Mucosa of stomach (tissue), 1 donor: ENCODE data around the gene CLTA.
"Not testable (repeated sequence)": the region's sequence is repeated elsewhere in the genome, so short reads cannot be mapped to it uniquely, and the experiment has no call there.

Experiments used
- H3K27me3 ChIP-seq: one replicate; pipeline ENCODE4 v1.7.0; 2013; ENCODE audit warnings: mild to moderate bottlenecking, low read length; ENCODE audit not compliant: control insufficient read depth, insufficient read depth
- H3K36me3 ChIP-seq: one replicate; pipeline ENCODE4 v1.7.0; 2013; ENCODE audit warnings: low read length; ENCODE audit not compliant: control insufficient read depth, insufficient read depth
- H3K4me1 ChIP-seq: one replicate; pipeline ENCODE4 v1.7.0; 2013; ENCODE audit warnings: mild to moderate bottlenecking, low read length; ENCODE audit not compliant: control insufficient read depth, insufficient read depth
- H3K4me3 ChIP-seq: one replicate; pipeline ENCODE4 v1.7.0; 2013; ENCODE audit warnings: low read length
- H3K9ac ChIP-seq: one replicate; pipeline ENCODE4 v1.7.0; 2013; ENCODE audit warnings: mild to moderate bottlenecking, low read length, moderate library complexity
- H3K9me3 ChIP-seq: one replicate; pipeline ENCODE4 v1.7.0; 2013; ENCODE audit warnings: mild to moderate bottlenecking, low read length, moderate library complexity; ENCODE audit not compliant: control insufficient read depth
- donor health status: Pancreatic carcinoma.

The CLTA gene

DNA sequence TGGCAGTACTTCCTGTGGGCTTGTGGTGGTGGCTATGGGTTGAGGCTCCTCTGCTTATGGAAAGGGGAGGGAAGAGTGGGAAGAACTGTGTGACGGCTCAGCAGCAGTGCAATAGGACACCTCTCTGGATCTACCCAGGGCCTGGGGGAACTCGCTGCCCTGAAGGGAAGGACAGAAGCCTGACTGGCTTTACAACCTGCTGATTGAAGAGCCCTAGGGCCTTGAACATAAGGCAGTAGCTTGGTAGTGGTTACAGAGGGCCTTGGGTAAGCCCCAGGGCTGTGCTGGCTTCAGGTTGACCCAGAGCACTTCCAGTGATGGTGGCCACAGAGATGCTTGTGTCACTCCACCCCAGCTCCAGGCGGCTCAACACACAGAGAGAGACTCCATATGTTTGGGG is 16.0 kb upstream of the CLTA start:
- H3K4me3 ChIP-seq, result no peak overlapping the region
- no peaks in the 10 kb centered on the region for H3K9me3 ChIP-seq
- H3K36me3 ChIP-seq, result no peaks in the 10 kb centered on the region
- H3K4me1 ChIP-seq, result no peaks in the 10 kb centered on the region
- H3K27me3 ChIP-seq, result no peaks in the 10 kb centered on the region
- H3K9ac ChIP-seq, result no peak overlapping the region

DNA sequence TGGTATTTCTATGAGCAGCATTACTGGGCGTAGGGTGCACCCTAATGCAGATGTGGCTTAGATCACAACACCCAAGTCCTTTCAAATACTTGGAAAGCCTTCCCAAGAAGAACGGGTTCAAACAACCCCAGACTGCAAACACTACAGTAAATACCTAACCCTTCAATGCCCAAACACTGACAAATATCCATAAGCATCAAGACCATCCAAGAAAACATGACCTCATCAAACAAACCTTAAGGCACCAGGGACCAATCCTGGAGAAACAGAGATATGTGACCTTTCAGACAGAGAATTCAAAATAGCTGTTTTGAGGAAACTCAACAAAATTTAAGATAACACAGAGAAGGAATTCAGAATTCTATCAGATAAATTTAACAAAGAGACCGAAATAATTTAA is 15.5 kb upstream of the CLTA start:
- not testable (repeated sequence) for H3K4me1 ChIP-seq, H3K36me3 ChIP-seq, H3K9me3 ChIP-seq, H3K27me3 ChIP-seq, H3K9ac ChIP-seq, H3K4me3 ChIP-seq

DNA sequence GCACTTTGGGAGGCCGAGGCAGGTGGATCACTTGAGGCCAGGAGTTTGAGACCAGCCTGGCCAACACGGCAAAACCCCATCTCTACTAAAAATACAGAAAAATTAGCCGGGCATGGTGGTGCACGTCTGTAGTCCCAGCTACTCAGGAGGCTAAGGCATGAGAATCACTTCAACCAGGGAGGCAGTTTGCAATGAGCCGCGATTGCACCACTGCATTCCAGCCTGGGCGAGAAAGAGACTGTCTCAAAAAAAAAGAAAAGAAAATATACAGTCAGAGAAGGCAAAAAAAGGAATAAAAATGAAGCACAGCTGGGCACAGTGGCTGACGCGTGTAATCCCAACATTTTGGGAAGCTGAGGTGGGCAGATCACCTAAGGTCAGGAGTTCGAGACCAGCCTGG is 14.2 kb upstream of the CLTA start:
- not testable (repeated sequence) for H3K4me3 ChIP-seq, H3K9me3 ChIP-seq, H3K9ac ChIP-seq, H3K4me1 ChIP-seq, H3K36me3 ChIP-seq, H3K27me3 ChIP-seq

DNA sequence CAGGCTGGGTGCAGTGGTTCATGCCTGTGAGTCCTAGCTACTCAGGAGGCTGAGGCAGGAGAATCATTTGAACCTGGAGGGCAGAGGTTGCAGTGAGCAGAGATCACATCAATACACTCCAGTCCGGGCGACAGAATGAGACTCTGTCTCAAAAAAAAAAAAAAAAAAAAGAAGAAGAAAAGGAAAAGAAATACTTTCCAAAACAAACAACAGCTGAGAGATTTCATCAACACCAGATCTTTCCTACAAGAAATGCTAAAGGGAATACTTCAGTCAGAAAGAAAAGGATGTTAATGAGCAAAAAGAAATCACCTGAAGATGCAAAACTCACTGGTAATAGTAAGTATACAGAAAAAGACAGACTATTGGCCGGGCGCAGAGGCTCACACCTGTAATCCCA is 13.2 kb upstream of the CLTA start:
- Histone ChIP-seq H3K4me3 (no peak overlapping the region), H3K27me3 (no peaks in the 10 kb centered on the region), H3K9me3 (no peaks in the 10 kb centered on the region), H3K36me3 (no peaks in the 10 kb centered on the region), H3K4me1 (no peaks in the 10 kb centered on the region), H3K9ac (no peak overlapping the region)

DNA sequence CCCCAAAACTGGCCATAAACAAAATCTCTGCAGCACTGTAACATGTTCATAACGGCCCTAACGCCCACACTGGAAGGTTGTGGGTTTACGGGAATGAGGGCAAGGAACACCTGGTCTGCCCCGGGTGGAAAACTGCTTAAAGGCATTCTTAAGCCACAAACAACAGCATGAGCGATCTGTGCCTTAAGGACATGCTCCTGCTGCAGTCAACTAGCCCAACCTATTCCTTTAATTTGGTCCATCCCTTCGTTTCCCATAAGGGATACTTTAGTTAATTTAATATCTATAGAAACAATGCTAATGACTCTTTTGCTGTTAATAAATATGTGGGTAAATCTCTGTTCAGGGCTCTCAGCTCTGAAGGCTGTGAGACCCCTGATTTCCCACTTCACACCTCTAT is 10.5 kb upstream of the CLTA start:
- H3K27me3 ChIP-seq, H3K4me3 ChIP-seq, H3K4me1 ChIP-seq, H3K9me3 ChIP-seq, H3K9ac ChIP-seq, H3K36me3 ChIP-seq: not testable (repeated sequence)

DNA sequence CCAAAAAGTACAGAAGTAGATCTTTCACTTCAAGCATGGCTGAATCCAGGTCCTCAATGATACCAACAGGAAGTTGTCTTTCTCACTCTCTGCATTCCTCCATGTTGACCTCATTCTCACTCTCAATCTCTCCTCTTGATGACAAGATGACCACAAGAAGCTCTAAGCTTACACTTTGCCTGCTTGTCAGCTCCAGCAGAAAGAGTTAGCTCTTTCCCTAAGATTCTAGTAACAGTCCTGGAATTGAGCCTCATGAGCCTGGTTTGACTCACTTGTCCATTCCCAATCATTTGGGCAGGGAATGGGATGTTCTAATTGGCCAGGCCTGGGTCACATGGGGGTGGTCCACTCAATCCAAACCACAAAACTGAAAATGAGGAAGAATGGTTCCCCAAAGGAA is 3.3 kb upstream of the CLTA start:
- H3K36me3 ChIP-seq, result no peaks in the 10 kb centered on the region
- H3K4me1 ChIP-seq, result peaks cover 7% of the 10 kb centered on the region

DNA sequence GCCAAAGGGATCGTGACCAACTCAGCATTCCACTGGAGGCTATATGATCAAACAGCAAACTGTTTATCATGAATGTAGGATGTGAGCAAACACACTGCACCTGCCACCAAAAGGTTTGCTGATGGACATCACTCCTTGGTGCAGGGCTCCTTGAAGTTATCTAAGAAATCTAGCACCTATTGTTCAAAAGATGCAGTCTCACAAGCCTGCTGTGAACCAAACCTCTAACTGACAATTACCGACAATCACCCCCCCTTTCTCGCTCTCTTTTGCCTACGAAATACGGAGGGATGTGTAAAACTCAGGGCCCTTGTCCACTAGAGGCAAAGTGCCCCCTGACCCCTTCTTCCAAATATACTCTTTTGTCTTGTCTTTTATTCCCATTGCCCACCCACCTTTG is 2.5 kb upstream of the CLTA start:
- Histone ChIP-seq H3K36me3 (no peaks in the 10 kb centered on the region), H3K9me3 (no peaks in the 10 kb centered on the region), H3K4me3 (no peak overlapping the region), H3K9ac (no peak overlapping the region), H3K27me3 (no peaks in the 10 kb centered on the region), H3K4me1 (peaks cover 14% of the 10 kb centered on the region)

More for the DNA sequence above, 3.3 kb upstream of the CLTA start:
- H3K9ac ChIP-seq, result no peak overlapping the region
- no peak overlapping the region for H3K4me3 ChIP-seq
- H3K27me3 ChIP-seq, result no peaks in the 10 kb centered on the region
- no peaks in the 10 kb centered on the region for H3K9me3 ChIP-seq

DNA sequence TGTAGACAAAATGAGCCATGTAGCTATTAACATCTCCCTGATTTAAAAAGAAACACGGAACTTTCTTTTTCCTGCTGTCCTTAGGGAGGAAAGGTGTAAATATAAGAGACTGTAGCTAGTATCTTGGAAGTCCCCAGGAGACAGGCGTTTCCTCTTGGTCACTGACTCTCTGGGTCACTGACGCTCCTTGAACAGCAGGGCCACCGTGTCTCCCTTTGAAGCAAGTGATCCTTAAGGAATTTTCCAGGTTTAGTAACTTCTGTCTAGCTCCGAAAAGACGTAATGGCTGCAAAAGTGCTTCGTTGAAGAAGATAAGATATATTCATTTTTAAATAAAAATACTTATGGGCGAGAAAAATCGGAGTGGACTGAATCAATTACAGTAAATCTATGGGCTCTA is 745 bp upstream of the CLTA start:
- H3K27me3 ChIP-seq, result no peaks in the 10 kb centered on the region
- H3K9ac ChIP-seq, result peak overlapping the region; percentile 90
- H3K9me3 ChIP-seq, result no peaks in the 10 kb centered on the region
- no peaks in the 10 kb centered on the region for H3K36me3 ChIP-seq
- peak overlapping the region; percentile 88 for H3K4me3 ChIP-seq
- peaks cover 14% of the 10 kb centered on the region for H3K4me1 ChIP-seq

DNA sequence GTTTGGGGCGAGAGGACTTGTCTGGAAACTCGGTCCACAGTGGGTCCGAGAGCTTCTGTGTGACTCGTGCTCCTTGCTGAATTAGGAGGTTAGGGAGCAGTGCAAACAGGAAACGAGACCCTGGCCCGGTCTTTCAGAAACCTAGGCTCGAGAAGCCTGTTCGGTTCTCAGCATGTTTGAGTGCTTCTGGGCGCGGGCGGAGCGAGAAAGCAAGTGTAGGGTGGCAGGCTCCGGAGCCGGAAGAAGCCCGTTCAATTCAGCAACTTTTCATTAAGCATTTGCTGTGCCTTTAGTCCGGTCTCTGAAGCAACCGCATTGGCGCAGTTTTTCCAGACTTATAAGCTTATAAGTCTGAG is 547 bp downstream of the CLTA start:
- Histone ChIP-seq H3K27me3 (no peaks in the 10 kb centered on the region), H3K4me1 (peaks cover 14% of the 10 kb centered on the region), H3K4me3 (peak overlapping the region; percentile 88), H3K36me3 (no peaks in the 10 kb centered on the region), H3K9ac (peak overlapping the region; percentile 90), H3K9me3 (no peaks in the 10 kb centered on the region)

DNA sequence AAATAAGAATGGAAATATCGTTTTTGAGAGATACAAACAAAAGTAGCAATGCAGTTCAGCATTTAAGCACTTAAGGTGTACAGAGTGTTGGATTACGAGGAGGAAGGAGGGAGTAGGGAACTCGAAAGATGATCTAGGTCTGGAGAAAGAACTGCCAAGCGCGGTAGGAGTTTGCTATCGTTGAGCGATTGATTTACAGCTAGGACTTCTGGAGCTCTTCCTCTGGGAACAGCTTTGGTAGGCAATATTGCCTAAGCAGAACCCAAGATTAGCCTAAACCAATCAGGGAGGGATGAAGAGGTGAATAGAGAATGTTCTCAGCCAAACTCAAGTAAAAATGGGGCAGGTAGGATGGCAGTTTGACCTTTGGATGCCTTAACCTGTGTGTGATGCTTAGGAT is 965 bp downstream of the CLTA start:
- no peaks in the 10 kb centered on the region for H3K27me3 ChIP-seq
- no peaks in the 10 kb centered on the region for H3K36me3 ChIP-seq
- H3K4me3 ChIP-seq, result peak overlapping the region; percentile 88
- no peaks in the 10 kb centered on the region for H3K9me3 ChIP-seq
- peak overlapping the region; percentile 90 for H3K9ac ChIP-seq
- H3K4me1 ChIP-seq, result peaks cover 14% of the 10 kb centered on the region

DNA sequence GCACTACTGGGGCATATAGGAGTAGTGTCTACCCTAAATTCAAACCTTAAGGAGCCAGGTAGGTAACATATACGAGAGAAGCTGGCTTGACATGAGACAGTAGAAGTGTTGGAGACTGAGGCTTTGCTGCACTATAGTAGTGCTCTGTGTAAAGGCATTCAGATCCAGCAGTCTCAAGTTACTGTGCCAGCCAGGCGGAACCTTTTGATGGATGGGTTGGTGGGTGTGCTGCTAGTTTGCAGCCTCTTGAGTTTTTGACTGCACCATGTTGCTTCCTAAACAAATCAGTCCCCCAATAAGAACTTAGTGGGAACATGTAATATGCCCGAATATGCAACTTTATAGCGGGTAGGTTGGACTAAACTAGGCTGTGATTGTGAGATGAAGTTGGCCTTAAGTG is 1.5 kb downstream of the CLTA start:
- Histone ChIP-seq H3K4me1 (peaks cover 14% of the 10 kb centered on the region), H3K27me3 (no peaks in the 10 kb centered on the region), H3K9me3 (no peaks in the 10 kb centered on the region), H3K4me3 (peak overlapping the region; percentile 88), H3K9ac (peak overlapping the region; percentile 90), H3K36me3 (no peaks in the 10 kb centered on the region)

DNA sequence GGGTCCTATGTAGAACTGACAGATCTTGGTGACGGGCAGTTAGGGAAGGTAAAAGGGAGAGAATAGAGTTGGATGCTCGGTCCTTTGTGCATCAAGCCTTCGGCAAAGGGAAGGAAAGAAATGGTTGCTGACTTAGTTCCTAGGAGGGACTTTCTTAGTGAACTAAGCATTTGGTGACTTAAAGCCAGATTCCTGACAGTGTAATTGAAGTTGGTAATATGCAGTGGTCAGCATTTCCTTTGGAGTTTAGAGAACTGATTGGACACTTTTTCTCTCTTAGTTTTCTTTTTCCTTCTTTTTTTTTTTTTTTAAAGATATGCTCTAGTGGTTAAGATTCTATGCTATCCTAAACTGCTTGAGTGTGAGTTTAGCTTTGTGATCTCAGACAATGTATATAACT is 2.3 kb downstream of the CLTA start:
- H3K4me1 ChIP-seq, result peaks cover 14% of the 10 kb centered on the region
- peak overlapping the region; percentile 88 for H3K4me3 ChIP-seq
- H3K9ac ChIP-seq, result peak overlapping the region; percentile 33
- no peaks in the 10 kb centered on the region for H3K9me3 ChIP-seq
- no peaks in the 10 kb centered on the region for H3K27me3 ChIP-seq
- no peaks in the 10 kb centered on the region for H3K36me3 ChIP-seq

DNA sequence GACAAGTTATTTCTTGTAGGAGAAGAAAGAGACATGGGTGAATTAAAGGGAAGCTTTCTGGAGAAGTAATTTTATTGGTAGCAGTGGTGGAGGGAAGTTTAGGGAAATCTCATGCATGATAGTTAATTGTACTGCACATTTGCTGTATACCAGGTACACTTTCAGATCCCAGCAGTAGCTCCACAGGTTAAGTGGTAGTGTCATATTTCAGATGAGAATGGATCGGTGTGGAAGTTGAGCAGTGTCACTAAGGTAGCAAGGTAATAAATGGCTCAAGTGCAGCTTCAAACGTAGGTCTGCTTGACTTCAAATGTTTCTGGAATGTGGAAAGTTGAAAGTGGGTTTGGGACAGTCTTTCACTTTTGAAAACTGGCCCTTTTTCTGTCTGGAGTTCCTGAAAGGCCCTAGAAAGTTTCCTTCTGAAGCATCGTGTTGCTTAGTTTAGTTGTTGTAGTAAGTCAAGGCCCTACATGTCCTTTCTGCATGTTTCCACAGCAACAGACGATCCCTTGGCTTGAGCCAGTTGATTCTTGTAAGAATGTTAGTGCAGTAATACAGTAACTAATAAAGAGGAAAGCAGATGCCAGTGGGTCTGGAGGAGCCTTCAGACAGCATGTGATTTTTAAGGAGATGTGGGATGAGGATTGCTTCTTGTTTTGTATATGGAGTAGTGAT is 3.7 kb downstream of the CLTA start:
- H3K4me3 ChIP-seq, result no peak overlapping the region
- H3K36me3 ChIP-seq, result no peaks in the 10 kb centered on the region
- no peak overlapping the region for H3K9ac ChIP-seq
- H3K27me3 ChIP-seq, result no peaks in the 10 kb centered on the region
- H3K9me3 ChIP-seq, result no peaks in the 10 kb centered on the region
- peaks cover 14% of the 10 kb centered on the region for H3K4me1 ChIP-seq
